Measurements from ENCODE around the gene PRKN. TPM values are rescaled to one million over a fixed set of nuclear protein-coding genes. Genes with fewer than 3 reads are reported as not detected.

The PRKN gene
- total and polyA plus RNA-seq, 8 donors: 0.82 to 7.2 (median 2.9) TPM

DNA sequence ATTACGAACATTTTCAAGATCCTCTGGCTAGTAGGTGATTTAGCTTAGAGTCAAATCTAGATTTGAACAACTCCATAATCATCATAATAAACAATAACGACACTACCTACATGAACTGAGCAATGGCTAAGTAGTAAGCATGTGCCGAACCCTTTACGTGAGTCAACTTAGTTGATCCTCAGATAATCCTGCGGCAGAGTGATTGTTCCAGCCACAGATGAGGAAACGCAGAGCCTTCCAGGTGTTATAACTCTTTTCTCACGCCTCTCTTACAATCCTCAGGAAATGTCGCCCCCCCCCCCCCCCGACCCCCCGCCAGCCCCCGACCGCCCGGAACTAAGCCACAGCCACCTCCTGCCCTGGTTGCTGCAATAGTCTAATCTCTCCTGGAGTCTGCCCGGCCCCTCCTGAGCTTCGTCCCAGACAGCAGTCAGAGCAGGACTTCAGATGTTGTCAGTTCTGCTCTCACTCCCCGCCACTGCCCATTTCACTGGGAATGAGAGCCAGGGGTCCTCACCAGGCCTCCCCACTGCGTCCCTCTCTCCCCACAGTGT, 1312.2 kb downstream of the PRKN start:
- Histone ChIP-seq H3K27me3 (no peaks in the 10 kb centered on the region), H3K4me3 (no peak overlapping the region), H3K36me3 (no peaks in the 10 kb centered on the region), H3K4me1 (peaks cover 14 to 41% (median 33%) of the 10 kb centered on the region in 3 donors), H3K9me3 (no peaks in the 10 kb centered on the region), H3K27ac (peak overlapping the region in 3 of 4 donors; percentile 28 to 90 (median 37))
- no peak for FAIRE-seq
- no peak for ATAC-seq
- TF ChIP-seq, protein P1, sequence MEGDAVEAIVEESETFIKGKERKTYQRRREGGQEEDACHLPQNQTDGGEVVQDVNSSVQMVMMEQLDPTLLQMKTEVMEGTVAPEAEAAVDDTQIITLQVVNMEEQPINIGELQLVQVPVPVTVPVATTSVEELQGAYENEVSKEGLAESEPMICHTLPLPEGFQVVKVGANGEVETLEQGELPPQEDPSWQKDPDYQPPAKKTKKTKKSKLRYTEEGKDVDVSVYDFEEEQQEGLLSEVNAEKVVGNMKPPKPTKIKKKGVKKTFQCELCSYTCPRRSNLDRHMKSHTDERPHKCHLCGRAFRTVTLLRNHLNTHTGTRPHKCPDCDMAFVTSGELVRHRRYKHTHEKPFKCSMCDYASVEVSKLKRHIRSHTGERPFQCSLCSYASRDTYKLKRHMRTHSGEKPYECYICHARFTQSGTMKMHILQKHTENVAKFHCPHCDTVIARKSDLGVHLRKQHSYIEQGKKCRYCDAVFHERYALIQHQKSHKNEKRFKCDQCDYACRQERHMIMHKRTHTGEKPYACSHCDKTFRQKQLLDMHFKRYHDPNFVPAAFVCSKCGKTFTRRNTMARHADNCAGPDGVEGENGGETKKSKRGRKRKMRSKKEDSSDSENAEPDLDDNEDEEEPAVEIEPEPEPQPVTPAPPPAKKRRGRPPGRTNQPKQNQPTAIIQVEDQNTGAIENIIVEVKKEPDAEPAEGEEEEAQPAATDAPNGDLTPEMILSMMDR (IDR thresholded peaks at IDR 0.05): no peak
- intact Hi-C loops (cut with DNase I): no loop called here
- WGBS, 2 donors: 32 to 34% methylated on average over 15 to 17 of the region's 17 CpGs
- no peak for DNase-seq

DNA sequence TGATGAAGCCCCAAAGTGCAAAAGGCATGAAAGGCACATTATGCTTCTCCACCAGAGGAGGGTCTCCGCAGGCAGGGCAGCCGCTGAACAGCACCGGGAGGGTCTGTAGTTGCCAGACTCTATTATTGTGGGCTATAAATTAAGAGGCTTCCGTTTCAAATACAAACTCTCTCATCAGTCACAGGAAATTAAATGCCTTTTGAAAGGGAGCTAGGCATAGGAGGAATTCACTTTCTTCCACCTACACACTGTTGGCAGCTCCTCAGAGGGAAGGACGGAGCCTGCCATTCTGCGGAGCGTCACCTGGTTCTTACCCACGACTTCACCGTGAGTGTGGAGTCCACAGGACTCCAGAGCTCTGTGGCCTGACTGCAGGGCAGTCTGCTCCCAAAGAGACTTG, 1312.9 kb downstream of the PRKN start:
- H3K9me3 ChIP-seq: no peaks in the 10 kb centered on the region
- ATAC-seq (peak; percentile 31 to 60 (median 45)), DNase-seq (peak in 4 of 6 donors; percentile 43 to 70 (median 66)), FAIRE-seq (no peak)
- no peaks in the 10 kb centered on the region for H3K36me3 ChIP-seq
- no peak overlapping the region for H3K4me3 ChIP-seq
- 40 to 48% methylated on average over 9 of the region's 9 CpGs for WGBS, 2 donors
- peak overlapping the region in 2 of 4 donors; percentile 37 for H3K27ac ChIP-seq
- peaks cover 14 to 41% (median 33%) of the 10 kb centered on the region in 3 donors for H3K4me1 ChIP-seq
- TF ChIP-seq, protein P1 (IDR thresholded peaks at IDR 0.05): no peak
- intact Hi-C loops (cut with DNase I): no loop called here
- H3K27me3 ChIP-seq: no peaks in the 10 kb centered on the region

- Histone ChIP-seq H3K36me3 (no peaks in the 10 kb centered on the region), H3K27ac (peak overlapping the region in 2 of 4 donors; percentile 37), H3K9me3 (no peaks in the 10 kb centered on the region), H3K4me3 (no peak overlapping the region), H3K4me1 (peaks cover 14 to 39% (median 33%) of the 10 kb centered on the region in 3 donors), H3K27me3 (no peaks in the 10 kb centered on the region)
- WGBS, 2 donors: 19 to 20% methylated on average over 11 of the region's 11 CpGs
- intact Hi-C loops (cut with DNase I): no loop called here
- ATAC-seq: peak in 2 of 4 donors; percentile 3 to 6
- FAIRE-seq: no peak
- TF ChIP-seq, protein P1 (IDR thresholded peaks at IDR 0.05): no peak
- peak in 2 of 6 donors; percentile 30 to 42 for DNase-seq
Observed at GRCh38 chr6:161414180-161414579, 1313.4 kb downstream of the PRKN start.

GRCh38 chr6:161413355-161413771, 1314.2 kb downstream of the PRKN start:
- intact Hi-C loops (cut with DNase I): no loop called here
- H3K27me3 ChIP-seq: no peaks in the 10 kb centered on the region
- no peak for ATAC-seq

DNA sequence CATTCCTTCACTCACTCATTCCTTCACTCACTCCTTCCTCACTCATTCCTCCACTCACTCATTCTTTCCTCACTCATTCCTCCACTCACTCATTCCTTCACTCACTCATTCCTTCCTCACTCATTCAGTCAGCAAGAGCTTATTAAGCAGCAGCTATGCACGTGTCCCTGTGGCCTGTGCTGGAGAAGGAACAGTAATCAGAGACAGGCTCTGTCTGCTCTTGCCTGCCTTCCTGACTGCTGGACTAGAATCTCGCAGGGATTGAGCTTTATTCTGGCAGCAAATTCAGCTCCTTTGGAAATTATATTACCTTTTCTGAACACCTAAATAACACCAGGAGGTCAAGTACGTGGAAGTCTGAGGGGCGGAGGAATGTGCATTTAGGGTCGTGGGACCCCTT, 1314.8 kb downstream of the PRKN start:
- 90 to 95% methylated on average over 5 of the region's 5 CpGs for WGBS, 2 donors

More at GRCh38 chr6:161413355-161413771, 1314.2 kb downstream of the PRKN start:
- no peak for FAIRE-seq
- peaks cover 14 to 32% (median 25%) of the 10 kb centered on the region in 3 donors for H3K4me1 ChIP-seq
- DNase-seq: no peak
- TF ChIP-seq, protein P1 (IDR thresholded peaks at IDR 0.05): no peak
- no peak overlapping the region for H3K4me3 ChIP-seq
- 81 to 82% methylated on average over 9 of the region's 9 CpGs for WGBS, 2 donors
- no peak overlapping the region for H3K27ac ChIP-seq
- no peaks in the 10 kb centered on the region for H3K36me3 ChIP-seq
- H3K9me3 ChIP-seq: no peaks in the 10 kb centered on the region

More for the DNA sequence above, 1314.8 kb downstream of the PRKN start:
- intact Hi-C loops (cut with DNase I): no loop called here
- FAIRE-seq (no peak), ATAC-seq (no peak), DNase-seq (no peak)
- no peaks in the 10 kb centered on the region for H3K27me3 ChIP-seq
- peaks cover 14 to 32% (median 20%) of the 10 kb centered on the region in 3 donors for H3K4me1 ChIP-seq
- H3K27ac ChIP-seq: no peak overlapping the region
- H3K4me3 ChIP-seq: no peak overlapping the region
- no peaks in the 10 kb centered on the region for H3K9me3 ChIP-seq
- TF ChIP-seq, protein P1 (IDR thresholded peaks at IDR 0.05): no peak
- H3K36me3 ChIP-seq: no peaks in the 10 kb centered on the region

Measured in pancreas (tissue), 10 donors.